Hepatocyte (in vitro differentiated cells): ENCODE measurements around the gene CHST11.

ENCODE experiments used
- CTCF ChIP-seq: fragments of 200-600 bp; sonication (generic); IDR thresholded peaks from 2 replicates; pipeline ENCODE4 v1.5.1; 2016; ENCODE audit warnings: antibody characterized with exemption, mild to moderate bottlenecking; ENCODE audit not compliant: poor library complexity
- EZH2phosphoT487 ChIP-seq: fragments of 200-600 bp; sonication (generic); IDR thresholded peaks from one replicate; pipeline ENCODE4 v1.6.1; 2018; ENCODE audit warnings: antibody characterized with exemption, mild to moderate bottlenecking, low read depth, moderate library complexity; ENCODE audit not compliant: unreplicated experiment, severe bottlenecking

DNA sequence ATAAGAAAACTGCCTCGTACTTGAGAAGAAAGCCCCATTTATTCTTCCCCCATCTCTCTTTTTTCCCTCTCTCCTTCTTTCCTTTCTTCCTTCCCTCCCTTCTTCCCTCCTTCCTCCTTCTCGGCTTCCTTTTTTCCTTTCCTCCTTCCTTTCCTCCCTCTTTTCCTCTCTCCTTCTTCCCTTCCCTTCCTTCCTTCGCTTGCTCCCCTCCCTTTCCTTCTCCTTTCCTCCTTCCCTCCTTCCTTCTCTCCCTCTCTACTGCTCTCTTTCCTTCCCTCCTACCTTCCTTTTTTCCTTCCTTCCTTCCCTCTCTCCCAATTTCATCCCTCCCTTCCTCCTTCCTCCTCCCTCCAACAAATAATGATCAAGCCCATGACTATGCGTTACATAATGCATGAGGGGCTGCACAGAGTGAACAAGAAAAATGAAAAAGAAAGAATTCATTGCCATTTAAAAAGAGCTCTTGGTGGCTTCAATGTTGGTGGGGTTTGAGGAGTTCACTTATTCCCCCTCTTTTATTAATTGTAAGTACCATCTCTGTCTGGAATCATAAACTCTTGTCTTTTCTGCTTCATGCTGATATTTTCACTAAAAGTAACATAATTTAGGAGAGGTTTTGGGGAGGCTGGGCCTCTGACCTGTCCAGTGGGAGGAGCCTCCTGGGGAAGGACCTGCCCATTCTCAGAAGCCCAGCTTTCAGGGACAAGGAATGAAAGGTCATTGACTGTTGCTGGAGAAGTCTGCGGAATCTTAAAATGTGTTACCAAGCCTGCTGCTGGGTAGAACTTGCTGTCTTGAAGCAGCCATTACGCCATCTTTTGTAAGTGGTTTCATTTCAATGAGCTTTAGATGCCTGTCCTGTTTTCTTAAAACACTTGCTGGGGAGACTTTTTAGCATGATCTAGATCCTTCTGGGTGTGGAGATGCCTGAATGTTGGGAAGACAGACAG, 144.3 kb downstream of the CHST11 start:
- TF ChIP-seq CTCF (no peak), EZH2phosphoT487 (no peak)
